ENCODE measurements around the gene ORMDL1.

ORMDL1 gene

DNA sequence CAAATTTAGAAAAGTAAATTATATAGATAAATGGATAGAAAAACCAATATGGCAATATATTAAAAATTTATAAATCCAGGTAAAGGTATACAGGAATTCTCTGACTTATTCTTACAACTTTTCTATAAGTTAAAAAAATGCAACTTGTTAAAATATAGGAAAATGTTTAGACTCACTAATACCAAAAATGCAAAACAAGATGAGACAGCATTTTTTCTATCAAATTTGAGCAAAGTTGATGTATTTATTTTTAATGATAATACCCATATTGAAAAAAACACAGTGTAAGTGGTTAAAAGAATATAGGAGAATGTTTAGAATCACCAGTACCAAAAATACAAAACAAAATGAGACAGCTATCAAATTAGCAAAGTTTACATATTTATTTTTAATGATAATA, 57.3 kb downstream of the ORMDL1 start:
- POLR2A ChIA-PET (ENCODE audit: low non-redundant PET): no interaction called here
- no peak for DNase-seq (ENCODE audit: low spot score)
- CTCF ChIA-PET: no interaction called here
- TF ChIP-seq, protein P1, sequence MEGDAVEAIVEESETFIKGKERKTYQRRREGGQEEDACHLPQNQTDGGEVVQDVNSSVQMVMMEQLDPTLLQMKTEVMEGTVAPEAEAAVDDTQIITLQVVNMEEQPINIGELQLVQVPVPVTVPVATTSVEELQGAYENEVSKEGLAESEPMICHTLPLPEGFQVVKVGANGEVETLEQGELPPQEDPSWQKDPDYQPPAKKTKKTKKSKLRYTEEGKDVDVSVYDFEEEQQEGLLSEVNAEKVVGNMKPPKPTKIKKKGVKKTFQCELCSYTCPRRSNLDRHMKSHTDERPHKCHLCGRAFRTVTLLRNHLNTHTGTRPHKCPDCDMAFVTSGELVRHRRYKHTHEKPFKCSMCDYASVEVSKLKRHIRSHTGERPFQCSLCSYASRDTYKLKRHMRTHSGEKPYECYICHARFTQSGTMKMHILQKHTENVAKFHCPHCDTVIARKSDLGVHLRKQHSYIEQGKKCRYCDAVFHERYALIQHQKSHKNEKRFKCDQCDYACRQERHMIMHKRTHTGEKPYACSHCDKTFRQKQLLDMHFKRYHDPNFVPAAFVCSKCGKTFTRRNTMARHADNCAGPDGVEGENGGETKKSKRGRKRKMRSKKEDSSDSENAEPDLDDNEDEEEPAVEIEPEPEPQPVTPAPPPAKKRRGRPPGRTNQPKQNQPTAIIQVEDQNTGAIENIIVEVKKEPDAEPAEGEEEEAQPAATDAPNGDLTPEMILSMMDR (conservative IDR thresholded peaks at IDR 0.05; ENCODE audit: low read depth): no peak
- H3K27ac ChIP-seq: no peak overlapping the region

DNA sequence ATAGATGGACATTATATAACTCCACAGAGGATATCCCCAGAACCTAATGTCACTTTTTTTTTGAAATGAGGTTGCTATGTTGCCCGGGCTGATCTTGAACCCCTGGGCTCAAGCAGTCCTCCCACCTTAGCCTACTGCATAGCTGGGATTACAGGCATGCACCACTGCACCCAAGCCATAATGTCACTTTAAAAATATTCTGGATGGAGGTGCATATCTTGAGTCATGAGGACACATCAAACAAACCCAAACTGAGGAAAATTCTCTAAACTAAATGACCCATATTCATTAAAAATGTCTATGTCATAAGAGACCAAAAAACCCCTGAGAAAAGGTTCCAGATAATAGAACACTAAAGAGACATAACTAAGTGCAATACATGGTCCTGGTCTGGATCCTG, 57.9 kb downstream of the ORMDL1 start:
- CTCF ChIA-PET: no interaction called here
- POLR2A ChIA-PET (ENCODE audit: low non-redundant PET): no interaction called here
- H3K27ac ChIP-seq: no peak overlapping the region
- no peak for DNase-seq (ENCODE audit: low spot score)
- TF ChIP-seq, protein P1 (conservative IDR thresholded peaks at IDR 0.05; ENCODE audit: low read depth): no peak

DNA sequence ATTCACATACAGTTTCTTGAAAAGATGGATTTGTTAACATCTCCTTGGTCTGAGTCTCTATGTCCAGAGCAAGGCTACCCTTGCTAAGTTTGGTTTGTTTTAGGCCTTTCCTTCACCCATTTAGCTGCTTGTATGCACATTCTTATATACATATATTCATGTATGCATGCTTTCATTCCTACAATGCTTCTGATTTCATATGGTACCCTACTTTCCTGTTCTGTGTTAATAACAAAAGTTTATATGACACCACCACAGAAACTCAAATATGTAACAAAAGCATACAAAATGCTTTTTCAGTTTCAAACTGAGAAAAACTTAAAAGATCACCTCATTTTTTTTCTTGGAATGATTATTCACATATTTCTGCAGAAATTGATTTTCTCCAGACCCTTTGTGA, 60.9 kb downstream of the ORMDL1 start:
- H3K27ac ChIP-seq: no peak overlapping the region
- TF ChIP-seq, protein P1 (conservative IDR thresholded peaks at IDR 0.05; ENCODE audit: low read depth): no peak
- no peak for DNase-seq (ENCODE audit: low spot score)
- ChIA-PET POLR2A (ENCODE audit: low non-redundant PET) (no interaction called here), CTCF (interaction anchor here (0.6 kb wide), 2 partner anchors 30 to 620 kb away, joined by 3 read pairs; no protein-coding TSS in a partner anchor)

All from RWPE1 (cell line).